ENCODE measurements around the gene GNAT2. TPM values are rescaled to one million over a fixed set of nuclear protein-coding genes. Genes with fewer than 3 reads are reported as not detected.
A peak's percentile ranks its signal among the peaks of the same experiment; 100 is the strongest.

Gene GNAT2
- total and polyA plus RNA-seq, 10 of the 15 experiments (the other 5 are each of a cell fraction or from before 2014, with no cell fraction given), result 0.08 to 1.3 (median 0.41) TPM

GRCh38 chr1:109617291-109617801 is 2.1 kb downstream of the GNAT2 start:
- Histone ChIP-seq H3K9ac (ENCODE audit: control insufficient read depth, insufficient read depth, low read length) (no peak overlapping the region), H3K27me3 (replicated peaks in 1 of 2; ENCODE audit: control insufficient read depth in 2 of 2, insufficient read depth in 2 of 2, low read length in 1 of 2) (no peaks in the 10 kb centered on the region), H2AFZ (ENCODE audit: control insufficient read depth, low read depth, low read length) (no peak overlapping the region), H3K4me3 (no peak overlapping the region), H3K9me3 (replicated peaks; ENCODE audit: control insufficient read depth, insufficient read depth, low read length) (no peaks in the 10 kb centered on the region), H4K20me1 (ENCODE audit: control insufficient read depth, insufficient read depth) (no peaks in the 10 kb centered on the region), H3K4me2 (ENCODE audit: control insufficient read depth, insufficient read depth) (no peak overlapping the region), H3K36me3 (ENCODE audit: control insufficient read depth in 2 of 2, insufficient read depth in 2 of 2, low read length in 1 of 2) (no peaks in the 10 kb centered on the region), H3K79me2 (ENCODE audit: control insufficient read depth, insufficient read depth, low read length) (peaks cover 27% of the 10 kb centered on the region), H3K4me1 (ENCODE audit: control insufficient read depth, insufficient read depth, low read length) (peaks cover 17% of the 10 kb centered on the region), H3K27ac (ENCODE audit: control insufficient read depth, insufficient read depth) (no peak overlapping the region)
- TF ChIP-seq CTCF (IDR thresholded peaks at IDR 0.05 in 2 of 3, conservative IDR thresholded peaks at IDR 0.05 in 1 of 3; ENCODE audit: control insufficient read depth in 2 of 3, extremely low read depth in 1 of 3, insufficient read depth in 1 of 3, low read depth in 3 of 3, low read length in 3 of 3), result peak in 1 of 3 experiments; percentile 16; a peak in 1 of 6 replicates
- TF ChIP-seq TBL1XR1 (IDR thresholded peaks at IDR 0.05; ENCODE audit: low read depth, low read length), result no peak
- WGBS (ENCODE audit: insufficient coverage, insufficient replicate concordance, low lambda C conversion rate, missing lambda C conversion rate), result 96% methylated on average over 3 of the region's 3 CpGs
- DNase-seq (ENCODE audit: low read depth, low spot score), result no peak
- in situ Hi-C loops (cut with MboI), result no loop called here
- no peak for ATAC-seq
- intact Hi-C loops (cut with micrococcal nuclease; ENCODE audit: unreplicated experiment), result no loop called here
- ChIA-PET RAD21 (ENCODE audit: unreplicated experiment) (interaction anchor here (0.9 to 2.0 kb wide), 5 partner anchors 48 to 71 kb away, joined by 3 to 10 read pairs (median 4); partner anchors contain the start of gene GNAI3), SMC1A (ENCODE audit: uncharacterized antibody, unreplicated experiment) (interaction anchor here (1.0 to 2.7 kb wide), 6 partner anchors 16 to 367 kb away, joined by 3 to 11 read pairs (median 7); partner anchors contain the start of genes AHCYL1 and GNAI3), CTCF (interaction anchor here (0.6 to 2.7 kb wide), 9 partner anchors 23 to 158 kb away, joined by 3 to 20 read pairs (median 3); partner anchors contain the start of gene GNAI3), POLR2A (interaction anchor here (0.9 to 2.4 kb wide), 3 partner anchors 22 to 71 kb away, joined by 3 to 17 read pairs (median 6); partner anchors contain the start of gene GNAI3)
- BruUV-seq (replicated peaks), result no TSS peak
- FAIRE-seq, result no peak

- CTCF ChIA-PET, result interaction anchor here (0.6 to 5.0 kb wide), 7 partner anchors 15 to 127 kb away, joined by 3 to 20 read pairs (median 4); partner anchors contain the start of gene GNAI3
- ATAC-seq, result no peak
- peak overlapping the region; percentile 46 for H3K27ac ChIP-seq (ENCODE audit: control insufficient read depth, insufficient read depth)
- FAIRE-seq, result no peak
- DNase-seq (ENCODE audit: low read depth, low spot score), result no peak
- SMC1A ChIA-PET (ENCODE audit: uncharacterized antibody, unreplicated experiment), result interaction anchor here (1.2 to 2.7 kb wide), 6 partner anchors 15 to 368 kb away, joined by 3 to 11 read pairs (median 7); partner anchors contain the start of genes AHCYL1 and GNAI3
- peaks cover 18% of the 10 kb centered on the region for H3K79me2 ChIP-seq (ENCODE audit: control insufficient read depth, insufficient read depth, low read length)
- no peaks in the 10 kb centered on the region for H4K20me1 ChIP-seq (ENCODE audit: control insufficient read depth, insufficient read depth)
- peak overlapping the region; percentile 57 for H2AFZ ChIP-seq (ENCODE audit: control insufficient read depth, low read depth, low read length)
- H3K4me1 ChIP-seq (ENCODE audit: control insufficient read depth, insufficient read depth, low read length), result peaks cover 12% of the 10 kb centered on the region; the same call in 1 of the 2 replicates
- H3K36me3 ChIP-seq (ENCODE audit: control insufficient read depth in 2 of 2, insufficient read depth in 2 of 2, low read length in 1 of 2), result no peaks in the 10 kb centered on the region
- WGBS (ENCODE audit: insufficient coverage, insufficient replicate concordance, low lambda C conversion rate, missing lambda C conversion rate), result 61% methylated on average over 3 of the region's 3 CpGs
- POLR2A ChIA-PET, result interaction anchor here (1.6 to 2.4 kb wide), 2 partner anchors 67 to 70 kb away, joined by 6 to 17 read pairs; partner anchors contain the start of gene GNAI3
- no peak overlapping the region; the same call in 1 of the 2 replicates for H3K9ac ChIP-seq (ENCODE audit: control insufficient read depth, insufficient read depth, low read length)
- RAD21 ChIA-PET (ENCODE audit: unreplicated experiment), result interaction anchor here (0.9 to 2.0 kb wide), 6 partner anchors 18 to 70 kb away, joined by 3 to 10 read pairs (median 4); partner anchors contain the start of gene GNAI3
- H3K27me3 ChIP-seq (replicated peaks in 1 of 2; ENCODE audit: control insufficient read depth in 2 of 2, insufficient read depth in 2 of 2, low read length in 1 of 2), result no peaks in the 10 kb centered on the region
- no peak overlapping the region for H3K4me3 ChIP-seq
- intact Hi-C loops (cut with micrococcal nuclease; ENCODE audit: unreplicated experiment), result no loop called here
- no peak overlapping the region; the same call in 1 of the 2 replicates for H3K4me2 ChIP-seq (ENCODE audit: control insufficient read depth, insufficient read depth)
- H3K9me3 ChIP-seq (replicated peaks; ENCODE audit: control insufficient read depth, insufficient read depth, low read length), result no peaks in the 10 kb centered on the region
- BruUV-seq (replicated peaks), result no TSS peak
- in situ Hi-C loops (cut with MboI), result no loop called here
- no peak for TF ChIP-seq E2F8 (IDR thresholded peaks at IDR 0.05; ENCODE audit: low read depth, partially characterized antibody)
- TF ChIP-seq PAX8 (IDR thresholded peaks at IDR 0.05), result no peak
- no peak for TF ChIP-seq NKRF (conservative IDR thresholded peaks at IDR 0.05)
- TF ChIP-seq SREBF2 (IDR thresholded peaks at IDR 0.05; ENCODE audit: low read length), result no peak
- no peak for TF ChIP-seq HCFC1 (IDR thresholded peaks at IDR 0.05; ENCODE audit: low read length)
- TF ChIP-seq TCF3 (IDR thresholded peaks at IDR 0.05; ENCODE audit: borderline replicate concordance, insufficient read depth, low read depth, low read length), result no peak
These were observed 3.0 kb downstream of the GNAT2 start for GRCh38 chr1:109616391-109616790.

All from GM12878 (cell line).